HCT116 (cell line): Measurements from ENCODE around the gene INPP5B. TPM values are rescaled to one million over a fixed set of nuclear protein-coding genes. Genes with fewer than 3 reads are reported as not detected.

Source experiments
- ATAC-seq: fragments of 200-7000 bp; cut with Tn5 transposase; 2 replicates; pipeline ENCODE4 v1.9.1; 2020; ENCODE audit warnings: mild to moderate bottlenecking, moderate library complexity
- BruUV-seq: library from RNA; stranded (reverse); fragments of 400-500 nt; replicated peaks from 2 replicates; lab custom pipeline; 2021; lab: Mats Ljungman, UMichigan
- CTCF ChIA-PET: fragments of 300-600 bp; sonication (Branson Sonifier 250); formaldehyde crosslinking; loops from one replicate; lab custom pipeline; 2021; ENCODE audit warnings: antibody characterized with exemption; lab: Charles Lee
- POLR2A ChIA-PET: fragments of 300-600, 350-600 bp; sonication (Branson Sonifier 250); formaldehyde crosslinking; loops from one replicate; lab custom pipeline; 2021; ENCODE audit warnings: antibody characterized with exemption; lab: Charles Lee
- RAD21 ChIA-PET, 2 experiments: fragments of 300-600 bp; sonication (Branson Sonifier 250); formaldehyde crosslinking; loops; one replicate each; lab custom pipeline; 2023; ENCODE audit warnings: low total read pairs in 2 of 2; ENCODE audit not compliant: uncharacterized antibody in 2 of 2, unreplicated experiment in 2 of 2, low non-redundant PET in 1 of 2; lab: Charles Lee
- DNase-seq: peaks from one replicate; pipeline ENCODE4 v3.0.0-alpha.2; 2010; ENCODE audit warnings: low read depth, low spot score
- H2AFZ ChIP-seq: fragments of 200-600 bp; shearing (Covaris generic), sonication (generic); 2 replicates; pipeline ENCODE4 v1.6.1; 2017; ENCODE audit warnings: low read depth, mixed run types, mixed read lengths, antibody characterized with exemption, low read length; ENCODE audit not compliant: poor library complexity, severe bottlenecking
- H3K27ac ChIP-seq: 2 replicates; pipeline ENCODE4 v1.5.1; 2012; ENCODE audit warnings: low read depth, low read length
- H3K27me3 ChIP-seq: fragments of 200-600 bp; sonication (generic); 2 replicates; pipeline ENCODE4 v1.6.1; 2016; ENCODE audit warnings: mixed run types, low read length, mixed read lengths; ENCODE audit not compliant: insufficient read depth
- H3K36me3 ChIP-seq, 2 experiments: fragments of 200-500 bp in 1 of 2; fragments of 200-600 bp in 1 of 2; sonication (Bioruptor generic) in 1 of 2; sonication (generic) in 1 of 2; 2 replicates each; pipeline versions ENCODE4 v1.5.1 to v1.6.1; 2014 to 2016; ENCODE audit warnings: low read length in 2 of 2, inconsistent platforms in 1 of 2, mixed read lengths in 1 of 2, mixed run types in 1 of 2; ENCODE audit not compliant: insufficient read depth in 2 of 2, control insufficient read depth in 1 of 2
- H3K4me1 ChIP-seq, 2 experiments: fragments of 200-600 bp in 1 of 2; sonication (generic) in 1 of 2; 2 replicates each; pipeline versions ENCODE4 v1.5.1 to v1.6.1; 2012 to 2017; ENCODE audit warnings: low read length in 2 of 2, inconsistent platforms in 1 of 2, mild to moderate bottlenecking in 1 of 2, mixed read lengths in 1 of 2, mixed run types in 1 of 2, moderate library complexity in 1 of 2; ENCODE audit not compliant: insufficient read depth in 2 of 2, control insufficient read depth in 1 of 2
- H3K4me2 ChIP-seq: fragments of 200-600 bp; sonication (generic); 2 replicates; pipeline ENCODE4 v1.6.1; 2017; ENCODE audit warnings: mixed run types, low read length, mixed read lengths
- H3K4me3 ChIP-seq, 2 experiments: fragments of 200-600 bp in 1 of 2; sonication (generic) in 1 of 2; replicated peaks in 1 of 2; 2 replicates each; pipeline ENCODE4 v1.5.1; 2011 to 2016; ENCODE audit warnings: low read length in 2 of 2, control low read depth in 1 of 2, low read depth in 1 of 2, mild to moderate bottlenecking in 1 of 2, mixed read lengths in 1 of 2, mixed run types in 1 of 2
- H3K79me2 ChIP-seq: fragments of 200-600 bp; sonication (generic); 2 replicates; pipeline ENCODE4 v1.6.1; 2017; ENCODE audit warnings: mild to moderate bottlenecking, mixed run types, low read length, moderate library complexity, mixed read lengths; ENCODE audit not compliant: insufficient read depth
- H3K9ac ChIP-seq: fragments of 200-600 bp; sonication (generic); 2 replicates; pipeline ENCODE4 v1.6.1; 2016; ENCODE audit warnings: low read length, mixed read lengths
- H3K9me2 ChIP-seq: fragments of 200-600 bp; sonication (generic), shearing (Covaris generic); 2 replicates; pipeline ENCODE4 v1.6.1; 2017; ENCODE audit warnings: mixed run types, mild to moderate bottlenecking, moderate library complexity; ENCODE audit not compliant: insufficient read depth
- H3K9me3 ChIP-seq, 2 experiments: fragments of 200-500 bp in 1 of 2; fragments of 200-600 bp in 1 of 2; sonication (Bioruptor generic) in 1 of 2; sonication (generic) in 1 of 2; 2 replicates each; pipeline ENCODE4 v1.6.1; 2014 to 2017; ENCODE audit warnings: low read length in 2 of 2, mixed read lengths in 2 of 2, inconsistent platforms in 1 of 2, low read depth in 1 of 2, mild to moderate bottlenecking in 1 of 2, mixed run types in 1 of 2, moderate library complexity in 1 of 2; ENCODE audit not compliant: control insufficient read depth in 1 of 2, insufficient read depth in 1 of 2
- H4K20me1 ChIP-seq: fragments of 200-600 bp; sonication (generic), shearing (Covaris generic); 2 replicates; pipeline ENCODE4 v1.6.1; 2017; ENCODE audit warnings: mixed run types, mild to moderate bottlenecking, moderate library complexity; ENCODE audit not compliant: insufficient read depth
- ATF3 ChIP-seq: IDR thresholded peaks from 2 replicates; pipeline ENCODE4 v1.6.1; 2012
- CBX3 ChIP-seq: IDR thresholded peaks from 2 replicates; pipeline ENCODE4 v1.6.1; 2012; ENCODE audit warnings: low read depth
- CEBPB ChIP-seq: IDR thresholded peaks from 2 replicates; pipeline ENCODE4 v1.6.1; 2012; ENCODE audit warnings: low read depth
- EGR1 ChIP-seq: IDR thresholded peaks from 2 replicates; pipeline ENCODE4 v1.6.1; 2012; ENCODE audit warnings: low read depth
- ELF1 ChIP-seq: IDR thresholded peaks from 2 replicates; pipeline ENCODE4 v1.6.1; 2012; ENCODE audit warnings: low read depth, borderline replicate concordance
- EZH2 ChIP-seq: fragments of 200-600 bp; sonication (generic); IDR thresholded peaks from 2 replicates; pipeline ENCODE4 v1.6.1; 2017; ENCODE audit warnings: antibody characterized with exemption, mixed run types
- FOSL1 ChIP-seq: IDR thresholded peaks from 2 replicates; pipeline ENCODE4 v1.6.1; 2012; ENCODE audit warnings: low read depth
- POLR2A ChIP-seq: IDR thresholded peaks from 2 replicates; pipeline ENCODE4 v1.7.0; 2011; ENCODE audit warnings: borderline replicate concordance; ENCODE audit not compliant: insufficient read depth, insufficient read length; ENCODE audit errors: extremely low read depth
- POLR2AphosphoS5 ChIP-seq: IDR thresholded peaks from 2 replicates; pipeline ENCODE4 v1.6.1; 2011; ENCODE audit warnings: mild to moderate bottlenecking, low read depth, low read length, moderate library complexity
- RAD21 ChIP-seq: IDR thresholded peaks from 2 replicates; pipeline ENCODE4 v1.6.1; 2012; ENCODE audit warnings: low read depth, mild to moderate bottlenecking
- SIN3A ChIP-seq: IDR thresholded peaks from 2 replicates; pipeline ENCODE4 v1.6.1; 2012; ENCODE audit warnings: low read depth
- SP1 ChIP-seq: IDR thresholded peaks from 2 replicates; pipeline ENCODE4 v1.6.1; 2012; ENCODE audit warnings: low read depth
- SRF ChIP-seq: IDR thresholded peaks from 2 replicates; pipeline ENCODE4 v1.6.1; 2012; ENCODE audit warnings: low read depth
- TCF7L2 ChIP-seq: IDR thresholded peaks from 2 replicates; pipeline ENCODE4 v1.7.0; 2011; ENCODE audit warnings: borderline replicate concordance, inconsistent platforms; ENCODE audit not compliant: insufficient read depth, insufficient read length; ENCODE audit errors: extremely low read depth
- ZFX ChIP-seq: fragments of 450-650 bp; IDR thresholded peaks from 2 replicates; pipeline ENCODE4 v1.6.1; 2017
- ZNF274 ChIP-seq: fragments of 200-500 bp; sonication (Bioruptor generic); IDR thresholded peaks from 2 replicates; pipeline ENCODE4 v1.6.1; 2014; ENCODE audit warnings: mild to moderate bottlenecking, low read depth, low read length, inconsistent platforms
- intact Hi-C: fragments of 100-400 bp; cut with micrococcal nuclease; formaldehyde crosslinking; loops from 2 replicates; pipeline ENCODE4 v1.10.0; 2022
- total RNA-seq: library from RNA; stranded (reverse); gene quantifications from one replicate; pipeline ENCODE4 v1.2.1, GENCODE V29; 2021; ENCODE audit not compliant: unreplicated experiment
- TF ChIP-seq, protein P1 (sequence below), 3 experiments: fragments of 200-600 bp in 1 of 3; sonication (generic) in 1 of 3; IDR thresholded peaks in 2 of 3; conservative IDR thresholded peaks in 1 of 3; 2 replicates each; pipeline ENCODE4 v1.5.1; 2012 to 2017; ENCODE audit warnings: low read depth in 2 of 3, low read length in 2 of 3, antibody characterized with exemption in 1 of 3, borderline replicate concordance in 1 of 3, control low read depth in 1 of 3, mild to moderate bottlenecking in 1 of 3, mixed read lengths in 1 of 3, mixed run types in 1 of 3, moderate library complexity in 1 of 3; ENCODE audit not compliant: insufficient read depth in 1 of 3
- TF ChIP-seq, protein P2 (sequence below): IDR thresholded peaks from 2 replicates; pipeline ENCODE4 v1.6.1; 2012; ENCODE audit warnings: low read depth
- TF ChIP-seq, protein P3 (sequence below): IDR thresholded peaks from 2 replicates; pipeline ENCODE4 v1.6.1; 2011; ENCODE audit warnings: mild to moderate bottlenecking, low read length, moderate library complexity; ENCODE audit not compliant: insufficient replicate concordance; ENCODE audit errors: extremely low read depth
- TF ChIP-seq, protein P4 (sequence below): IDR thresholded peaks from 2 replicates; pipeline ENCODE4 v1.6.1; 2012

Gene INPP5B
- total RNA-seq, 1 experiment from 2014 or later = 20.8 TPM

- H3K27ac ChIP-seq = no peak overlapping the region
- RAD21 ChIA-PET = no interaction called here
- POLR2A ChIA-PET = no interaction called here
- H3K27me3 ChIP-seq = no peaks in the 10 kb centered on the region
- no peaks in the 10 kb centered on the region for H3K9me3 ChIP-seq
- intact Hi-C loops = no loop called here
- H3K79me2 ChIP-seq = no peaks in the 10 kb centered on the region
- no peak overlapping the region for H3K4me2 ChIP-seq
- no peak overlapping the region for H3K9ac ChIP-seq
- H3K9me2 ChIP-seq = no peaks in the 10 kb centered on the region
- no peak overlapping the region for H2AFZ ChIP-seq
- peaks cover 9 to 41% of the 10 kb centered on the region in 2 experiments; a peak in 3 of 4 replicates for H3K4me1 ChIP-seq
- H4K20me1 ChIP-seq = no peaks in the 10 kb centered on the region
- BruUV-seq = no TSS peak
- no peaks in the 10 kb centered on the region for H3K36me3 ChIP-seq
- DNase-seq = no peak
- ATAC-seq = no peak
- H3K4me3 ChIP-seq = no peak overlapping the region
- no peak for TF ChIP-seq SIN3A
- TF ChIP-seq, protein P1, sequence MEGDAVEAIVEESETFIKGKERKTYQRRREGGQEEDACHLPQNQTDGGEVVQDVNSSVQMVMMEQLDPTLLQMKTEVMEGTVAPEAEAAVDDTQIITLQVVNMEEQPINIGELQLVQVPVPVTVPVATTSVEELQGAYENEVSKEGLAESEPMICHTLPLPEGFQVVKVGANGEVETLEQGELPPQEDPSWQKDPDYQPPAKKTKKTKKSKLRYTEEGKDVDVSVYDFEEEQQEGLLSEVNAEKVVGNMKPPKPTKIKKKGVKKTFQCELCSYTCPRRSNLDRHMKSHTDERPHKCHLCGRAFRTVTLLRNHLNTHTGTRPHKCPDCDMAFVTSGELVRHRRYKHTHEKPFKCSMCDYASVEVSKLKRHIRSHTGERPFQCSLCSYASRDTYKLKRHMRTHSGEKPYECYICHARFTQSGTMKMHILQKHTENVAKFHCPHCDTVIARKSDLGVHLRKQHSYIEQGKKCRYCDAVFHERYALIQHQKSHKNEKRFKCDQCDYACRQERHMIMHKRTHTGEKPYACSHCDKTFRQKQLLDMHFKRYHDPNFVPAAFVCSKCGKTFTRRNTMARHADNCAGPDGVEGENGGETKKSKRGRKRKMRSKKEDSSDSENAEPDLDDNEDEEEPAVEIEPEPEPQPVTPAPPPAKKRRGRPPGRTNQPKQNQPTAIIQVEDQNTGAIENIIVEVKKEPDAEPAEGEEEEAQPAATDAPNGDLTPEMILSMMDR (IDR thresholded peaks at IDR 0.05 in 2 of 3, conservative IDR thresholded peaks at IDR 0.05 in 1 of 3; ENCODE audit: borderline replicate concordance in 1 of 3, insufficient read depth in 1 of 3, low read depth in 2 of 3, low read length in 2 of 3) = no peak
- no peak for TF ChIP-seq EGR1
- no peak for TF ChIP-seq ZNF274
- TF ChIP-seq RAD21 = no peak
- TF ChIP-seq ATF3 = no peak
- no peak for TF ChIP-seq EZH2
- no peak for TF ChIP-seq SP1
- no peak for TF ChIP-seq CEBPB
- TF ChIP-seq TCF7L2 = no peak
- TF ChIP-seq ZFX = no peak
- no peak for TF ChIP-seq SRF
- TF ChIP-seq, protein P2, sequence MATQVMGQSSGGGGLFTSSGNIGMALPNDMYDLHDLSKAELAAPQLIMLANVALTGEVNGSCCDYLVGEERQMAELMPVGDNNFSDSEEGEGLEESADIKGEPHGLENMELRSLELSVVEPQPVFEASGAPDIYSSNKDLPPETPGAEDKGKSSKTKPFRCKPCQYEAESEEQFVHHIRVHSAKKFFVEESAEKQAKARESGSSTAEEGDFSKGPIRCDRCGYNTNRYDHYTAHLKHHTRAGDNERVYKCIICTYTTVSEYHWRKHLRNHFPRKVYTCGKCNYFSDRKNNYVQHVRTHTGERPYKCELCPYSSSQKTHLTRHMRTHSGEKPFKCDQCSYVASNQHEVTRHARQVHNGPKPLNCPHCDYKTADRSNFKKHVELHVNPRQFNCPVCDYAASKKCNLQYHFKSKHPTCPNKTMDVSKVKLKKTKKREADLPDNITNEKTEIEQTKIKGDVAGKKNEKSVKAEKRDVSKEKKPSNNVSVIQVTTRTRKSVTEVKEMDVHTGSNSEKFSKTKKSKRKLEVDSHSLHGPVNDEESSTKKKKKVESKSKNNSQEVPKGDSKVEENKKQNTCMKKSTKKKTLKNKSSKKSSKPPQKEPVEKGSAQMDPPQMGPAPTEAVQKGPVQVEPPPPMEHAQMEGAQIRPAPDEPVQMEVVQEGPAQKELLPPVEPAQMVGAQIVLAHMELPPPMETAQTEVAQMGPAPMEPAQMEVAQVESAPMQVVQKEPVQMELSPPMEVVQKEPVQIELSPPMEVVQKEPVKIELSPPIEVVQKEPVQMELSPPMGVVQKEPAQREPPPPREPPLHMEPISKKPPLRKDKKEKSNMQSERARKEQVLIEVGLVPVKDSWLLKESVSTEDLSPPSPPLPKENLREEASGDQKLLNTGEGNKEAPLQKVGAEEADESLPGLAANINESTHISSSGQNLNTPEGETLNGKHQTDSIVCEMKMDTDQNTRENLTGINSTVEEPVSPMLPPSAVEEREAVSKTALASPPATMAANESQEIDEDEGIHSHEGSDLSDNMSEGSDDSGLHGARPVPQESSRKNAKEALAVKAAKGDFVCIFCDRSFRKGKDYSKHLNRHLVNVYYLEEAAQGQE = no peak
- TF ChIP-seq, protein P3, sequence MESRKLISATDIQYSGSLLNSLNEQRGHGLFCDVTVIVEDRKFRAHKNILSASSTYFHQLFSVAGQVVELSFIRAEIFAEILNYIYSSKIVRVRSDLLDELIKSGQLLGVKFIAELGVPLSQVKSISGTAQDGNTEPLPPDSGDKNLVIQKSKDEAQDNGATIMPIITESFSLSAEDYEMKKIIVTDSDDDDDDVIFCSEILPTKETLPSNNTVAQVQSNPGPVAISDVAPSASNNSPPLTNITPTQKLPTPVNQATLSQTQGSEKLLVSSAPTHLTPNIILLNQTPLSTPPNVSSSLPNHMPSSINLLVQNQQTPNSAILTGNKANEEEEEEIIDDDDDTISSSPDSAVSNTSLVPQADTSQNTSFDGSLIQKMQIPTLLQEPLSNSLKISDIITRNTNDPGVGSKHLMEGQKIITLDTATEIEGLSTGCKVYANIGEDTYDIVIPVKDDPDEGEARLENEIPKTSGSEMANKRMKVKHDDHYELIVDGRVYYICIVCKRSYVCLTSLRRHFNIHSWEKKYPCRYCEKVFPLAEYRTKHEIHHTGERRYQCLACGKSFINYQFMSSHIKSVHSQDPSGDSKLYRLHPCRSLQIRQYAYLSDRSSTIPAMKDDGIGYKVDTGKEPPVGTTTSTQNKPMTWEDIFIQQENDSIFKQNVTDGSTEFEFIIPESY = no peak
- TF ChIP-seq, protein P4, sequence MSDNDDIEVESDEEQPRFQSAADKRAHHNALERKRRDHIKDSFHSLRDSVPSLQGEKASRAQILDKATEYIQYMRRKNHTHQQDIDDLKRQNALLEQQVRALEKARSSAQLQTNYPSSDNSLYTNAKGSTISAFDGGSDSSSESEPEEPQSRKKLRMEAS = no peak
- TF ChIP-seq POLR2AphosphoS5 = no peak
- no peak for TF ChIP-seq CBX3
- TF ChIP-seq ELF1 = no peak
- TF ChIP-seq FOSL1 = no peak
- TF ChIP-seq POLR2A = no peak
- TF ChIP-seq, all 23 proteins: peak for 0
- CTCF ChIA-PET = no interaction called here
Measured at GRCh38 chr1:37949524-37950152, 2.8 kb upstream of the INPP5B start.
